ENCODE results near the gene SERPINB11. TPM values are rescaled to one million over a fixed set of nuclear protein-coding genes. Genes with fewer than 3 reads are reported as not detected.

SERPINB11 gene
- total and polyA plus RNA-seq, 10 of the 15 experiments (the other 5 are each of a cell fraction or from before 2014, with no cell fraction given) = not detected

DNA sequence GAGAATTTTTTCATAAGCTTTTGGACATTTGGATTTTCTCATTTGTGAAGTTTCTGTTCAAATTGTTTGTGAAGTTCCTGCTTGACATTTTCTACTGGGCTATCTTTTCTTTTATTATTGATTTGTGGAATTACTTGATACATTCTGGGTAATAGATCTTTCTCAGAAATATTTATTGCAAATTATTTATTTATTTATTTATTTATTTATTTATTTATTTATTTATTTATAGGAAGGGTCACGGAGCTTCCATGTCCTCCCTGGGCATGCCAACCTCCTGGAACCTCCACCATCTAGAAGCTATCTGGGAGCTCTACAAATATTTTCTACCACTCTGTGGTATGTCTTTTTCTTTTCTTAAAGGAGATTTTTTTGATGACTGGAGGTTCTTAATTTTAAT lies 46.7 kb downstream of the SERPINB11 start:
- FAIRE-seq (no peak), DNase-seq (ENCODE audit: low read depth, low spot score) (no peak), ATAC-seq (no peak)
- Histone ChIP-seq H4K20me1 (ENCODE audit: control insufficient read depth, insufficient read depth) (no peaks in the 10 kb centered on the region), H3K4me3 (no peak overlapping the region), H3K36me3 (ENCODE audit: control insufficient read depth in 2 of 2, insufficient read depth in 2 of 2, low read length in 1 of 2) (no peaks in the 10 kb centered on the region), H2AFZ (ENCODE audit: control insufficient read depth, low read depth, low read length) (no peak overlapping the region), H3K27me3 (replicated peaks in 1 of 2; ENCODE audit: control insufficient read depth in 2 of 2, insufficient read depth in 2 of 2, low read length in 1 of 2) (peaks cover 0 to 1% of the 10 kb centered on the region in 2 experiments; a peak in 1 of 4 replicates), H3K27ac (ENCODE audit: control insufficient read depth, insufficient read depth) (no peak overlapping the region), H3K79me2 (ENCODE audit: control insufficient read depth, insufficient read depth, low read length) (no peaks in the 10 kb centered on the region), H3K9me3 (replicated peaks; ENCODE audit: control insufficient read depth, insufficient read depth, low read length) (no peaks in the 10 kb centered on the region), H3K9ac (ENCODE audit: control insufficient read depth, insufficient read depth, low read length) (no peak overlapping the region), H3K4me2 (ENCODE audit: control insufficient read depth, insufficient read depth) (no peak overlapping the region), H3K4me1 (ENCODE audit: control insufficient read depth, insufficient read depth, low read length) (no peaks in the 10 kb centered on the region)
- ChIA-PET SMC1A (ENCODE audit: uncharacterized antibody, unreplicated experiment) (no interaction called here), POLR2A (no interaction called here), RAD21 (ENCODE audit: unreplicated experiment) (no interaction called here), CTCF (no interaction called here)
- BruUV-seq (replicated peaks) = no TSS peak
- 0% methylated on average over 1 of the region's 1 CpG for WGBS (ENCODE audit: insufficient coverage, insufficient replicate concordance, low lambda C conversion rate, missing lambda C conversion rate)
- in situ Hi-C loops (cut with MboI) = no loop called here
- intact Hi-C loops (cut with micrococcal nuclease; ENCODE audit: unreplicated experiment) = no loop called here
- no peak for TF ChIP-seq SUPT20H (IDR thresholded peaks at IDR 0.05; ENCODE audit: borderline replicate concordance, control insufficient read depth, low read depth, low read length)
- TF ChIP-seq RFX5 (IDR thresholded peaks at IDR 0.05; ENCODE audit: low read depth, low read length) = no peak
- no peak for TF ChIP-seq HSF1 (IDR thresholded peaks at IDR 0.05; ENCODE audit: low read depth, low read length)
- TF ChIP-seq SRF (IDR thresholded peaks at IDR 0.05; ENCODE audit: low read depth in 2 of 2, low read length in 2 of 2) = no peak
- TF ChIP-seq, protein P1, sequence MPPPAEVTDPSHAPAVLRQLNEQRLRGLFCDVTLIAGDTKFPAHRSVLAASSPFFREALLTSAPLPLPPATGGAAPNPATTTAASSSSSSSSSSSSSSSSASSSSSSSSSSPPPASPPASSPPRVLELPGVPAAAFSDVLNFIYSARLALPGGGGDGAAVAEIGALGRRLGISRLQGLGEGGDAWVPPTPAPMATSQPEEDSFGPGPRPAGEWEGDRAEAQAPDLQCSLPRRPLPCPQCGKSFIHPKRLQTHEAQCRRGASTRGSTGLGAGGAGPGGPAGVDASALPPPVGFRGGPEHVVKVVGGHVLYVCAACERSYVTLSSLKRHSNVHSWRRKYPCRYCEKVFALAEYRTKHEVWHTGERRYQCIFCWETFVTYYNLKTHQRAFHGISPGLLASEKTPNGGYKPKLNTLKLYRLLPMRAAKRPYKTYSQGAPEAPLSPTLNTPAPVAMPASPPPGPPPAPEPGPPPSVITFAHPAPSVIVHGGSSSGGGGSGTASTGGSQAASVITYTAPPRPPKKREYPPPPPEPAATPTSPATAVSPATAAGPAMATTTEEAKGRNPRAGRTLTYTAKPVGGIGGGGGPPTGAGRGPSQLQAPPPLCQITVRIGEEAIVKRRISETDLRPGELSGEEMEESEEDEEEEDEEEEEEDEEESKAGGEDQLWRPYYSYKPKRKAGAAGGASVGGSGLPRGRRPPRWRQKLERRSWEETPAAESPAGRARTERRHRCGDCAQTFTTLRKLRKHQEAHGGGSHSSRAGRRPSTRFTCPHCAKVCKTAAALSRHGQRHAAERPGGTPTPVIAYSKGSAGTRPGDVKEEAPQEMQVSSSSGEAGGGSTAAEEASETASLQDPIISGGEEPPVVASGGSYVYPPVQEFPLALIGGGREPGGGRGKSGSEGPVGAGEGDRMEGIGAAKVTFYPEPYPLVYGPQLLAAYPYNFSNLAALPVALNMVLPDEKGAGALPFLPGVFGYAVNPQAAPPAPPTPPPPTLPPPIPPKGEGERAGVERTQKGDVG (CRISPR knock-in tag; IDR thresholded peaks at IDR 0.05) = no peak
- TF ChIP-seq IKZF1 (conservative IDR thresholded peaks at IDR 0.05) = no peak
- TF ChIP-seq BRCA1 (IDR thresholded peaks at IDR 0.05; ENCODE audit: low read depth, low read length) = no peak
- no peak for TF ChIP-seq FOXM1 (IDR thresholded peaks at IDR 0.05; ENCODE audit: low read depth, low read length)
- no peak for TF ChIP-seq E2F8 (IDR thresholded peaks at IDR 0.05; ENCODE audit: low read depth, partially characterized antibody)
- no peak for TF ChIP-seq HDGF (IDR thresholded peaks at IDR 0.05)
- no peak for TF ChIP-seq ZSCAN29 (IDR thresholded peaks at IDR 0.05)
- TF ChIP-seq EED (IDR thresholded peaks at IDR 0.05; ENCODE audit: low read depth) = no peak
- TF ChIP-seq ASH2L (IDR thresholded peaks at IDR 0.05; ENCODE audit: borderline replicate concordance, low read depth) = no peak
- no peak for TF ChIP-seq ATF3 (IDR thresholded peaks at IDR 0.05; ENCODE audit: borderline replicate concordance, extremely low read depth, low read depth, low read length)
- no peak for TF ChIP-seq BHLHE40 (IDR thresholded peaks at IDR 0.05; ENCODE audit: borderline replicate concordance in 1 of 2, low read depth in 2 of 2, low read length in 1 of 2)
- TF ChIP-seq GABPA (IDR thresholded peaks at IDR 0.05; ENCODE audit: low read depth) = no peak
- TF ChIP-seq SUZ12 (IDR thresholded peaks at IDR 0.05; ENCODE audit: unreplicated experiment) = no peak
- TF ChIP-seq RBBP5 (conservative IDR thresholded peaks at IDR 0.05) = no peak

Data from GM12878 (cell line).